ENCODE data around the gene MRPL34.

Gene MRPL34

GRCh38 chr19:17346109-17346671, 40.5 kb downstream of the MRPL34 start:
- H3K9ac ChIP-seq (ENCODE audit: low read length), result no peak overlapping the region
- TF ChIP-seq EZH2phosphoT487 (IDR thresholded peaks at IDR 0.05; ENCODE audit: low read length), result no peak
- peak; percentile 83 for TF ChIP-seq CTCF (IDR thresholded peaks at IDR 0.05; ENCODE audit: low read length)
- H3K4me2 ChIP-seq (ENCODE audit: low read depth, low read length), result peak overlapping the region; percentile 34; the same call in 1 of the 2 replicates

DNA sequence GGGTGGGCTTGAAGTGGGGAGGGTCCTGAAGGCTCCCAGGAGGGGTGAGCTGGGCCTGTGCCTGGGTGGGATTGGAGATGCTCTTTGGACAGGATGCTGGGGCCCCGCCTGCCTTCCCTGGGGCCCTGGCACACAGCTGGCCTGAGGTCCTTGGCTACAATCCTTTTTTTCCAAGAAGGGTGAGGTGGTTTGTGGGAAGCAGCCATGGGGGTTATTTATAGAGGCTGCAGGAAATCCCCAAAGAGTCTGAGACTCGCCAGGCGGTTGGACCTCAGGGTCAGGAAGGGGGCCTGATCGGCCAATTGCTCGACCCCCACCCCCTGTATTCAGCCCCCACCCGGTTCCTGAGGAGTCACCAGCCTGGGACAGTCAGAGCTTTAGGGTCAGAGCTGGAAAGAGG, 41.7 kb downstream of the MRPL34 start:
- H3K4me1 ChIP-seq (ENCODE audit: low read length), result no peaks in the 10 kb centered on the region
- peaks cover 24% of the 10 kb centered on the region for H3K27me3 ChIP-seq (replicated peaks; ENCODE audit: insufficient read depth, low read length)
- H3K27ac ChIP-seq (ENCODE audit: low read length), result no peak overlapping the region
- H2AFZ ChIP-seq (ENCODE audit: low read length), result no peak overlapping the region
- no peak overlapping the region for H3K4me2 ChIP-seq (ENCODE audit: low read depth, low read length)
- no peak overlapping the region for H3K4me3 ChIP-seq (ENCODE audit: low read length)
- H3K36me3 ChIP-seq (replicated peaks; ENCODE audit: insufficient read depth, low read length), result no peaks in the 10 kb centered on the region
- DNase-seq, result no peak
- H3K9me2 ChIP-seq (replicated peaks; ENCODE audit: insufficient read depth, low read length), result no peaks in the 10 kb centered on the region
- no peaks in the 10 kb centered on the region for H4K20me1 ChIP-seq (ENCODE audit: insufficient read depth, low read length)
- no peaks in the 10 kb centered on the region for H3K9me3 ChIP-seq (replicated peaks; ENCODE audit: insufficient read depth, low read length)
- no peaks in the 10 kb centered on the region for H3K79me2 ChIP-seq (ENCODE audit: low read length)
- TF ChIP-seq CTCF (IDR thresholded peaks at IDR 0.05; ENCODE audit: low read length), result no peak
- no peaks in the 10 kb centered on the region for H3F3A ChIP-seq (ENCODE audit: insufficient read depth, low read length)
- H3K9ac ChIP-seq (ENCODE audit: low read length), result no peak overlapping the region

More at GRCh38 chr19:17346109-17346671, 40.5 kb downstream of the MRPL34 start:
- Histone ChIP-seq H4K20me1 (ENCODE audit: insufficient read depth, low read length) (no peaks in the 10 kb centered on the region), H3K79me2 (ENCODE audit: low read length) (no peaks in the 10 kb centered on the region), H3K4me3 (ENCODE audit: low read length) (no peak overlapping the region), H3K27me3 (replicated peaks; ENCODE audit: insufficient read depth, low read length) (peaks cover 17% of the 10 kb centered on the region), H3K4me1 (ENCODE audit: low read length) (no peaks in the 10 kb centered on the region), H2AFZ (ENCODE audit: low read length) (peak overlapping the region; percentile 14; the same call in 1 of the 2 replicates), H3K9me2 (replicated peaks; ENCODE audit: insufficient read depth, low read length) (no peaks in the 10 kb centered on the region), H3F3A (ENCODE audit: insufficient read depth, low read length) (no peaks in the 10 kb centered on the region), H3K9me3 (replicated peaks; ENCODE audit: insufficient read depth, low read length) (no peaks in the 10 kb centered on the region), H3K27ac (ENCODE audit: low read length) (no peak overlapping the region), H3K36me3 (replicated peaks; ENCODE audit: insufficient read depth, low read length) (no peaks in the 10 kb centered on the region)
- DNase-seq, result peak; percentile 69

DNA sequence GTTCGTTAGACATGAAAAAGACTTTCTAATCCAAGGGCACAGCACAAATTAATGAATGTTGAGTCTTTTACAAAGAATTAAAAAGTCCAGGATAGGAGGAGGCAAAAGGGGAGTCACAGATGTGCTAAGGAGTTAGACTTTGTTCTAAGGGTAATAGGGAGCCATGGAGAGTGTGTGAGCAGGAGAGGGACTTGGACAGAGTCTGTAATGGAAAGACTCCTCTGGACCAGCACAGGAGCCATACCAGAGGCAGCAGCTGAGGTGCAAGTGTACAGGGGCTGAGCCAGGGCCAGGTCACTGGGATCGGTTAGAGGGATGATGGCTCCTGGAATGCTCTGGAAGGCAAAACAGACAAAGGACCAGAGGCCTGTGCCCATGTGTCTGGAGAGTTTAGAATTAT, 42.2 kb downstream of the MRPL34 start:
- Histone ChIP-seq H3F3A (ENCODE audit: insufficient read depth, low read length) (no peaks in the 10 kb centered on the region), H3K9me2 (replicated peaks; ENCODE audit: insufficient read depth, low read length) (no peaks in the 10 kb centered on the region), H3K79me2 (ENCODE audit: low read length) (no peaks in the 10 kb centered on the region), H3K4me3 (ENCODE audit: low read length) (no peak overlapping the region), H3K9ac (ENCODE audit: low read length) (no peak overlapping the region), H2AFZ (ENCODE audit: low read length) (no peak overlapping the region), H3K27ac (ENCODE audit: low read length) (no peak overlapping the region), H3K9me3 (replicated peaks; ENCODE audit: insufficient read depth, low read length) (no peaks in the 10 kb centered on the region), H3K4me1 (ENCODE audit: low read length) (no peaks in the 10 kb centered on the region), H3K36me3 (replicated peaks; ENCODE audit: insufficient read depth, low read length) (no peaks in the 10 kb centered on the region), H3K4me2 (ENCODE audit: low read depth, low read length) (no peak overlapping the region), H3K27me3 (replicated peaks; ENCODE audit: insufficient read depth, low read length) (peaks cover 24% of the 10 kb centered on the region), H4K20me1 (ENCODE audit: insufficient read depth, low read length) (no peaks in the 10 kb centered on the region)
- DNase-seq, result no peak
- TF ChIP-seq EZH2 (optimal IDR thresholded peaks at IDR 0.05; ENCODE audit: low read depth, low read length), result no peak
- no peak for TF ChIP-seq EZH2phosphoT487 (IDR thresholded peaks at IDR 0.05; ENCODE audit: low read length)
- TF ChIP-seq CTCF (IDR thresholded peaks at IDR 0.05; ENCODE audit: low read length), result no peak

Data from MM.1S (cell line).